Right atrium auricular region (tissue), 2 donors: ENCODE measurements around the gene PRR15L. TPM values are rescaled to one million over a fixed set of nuclear protein-coding genes. Genes with fewer than 3 reads are reported as not detected.

Experiments
- DNase-seq: peaks from one replicate; pipeline ENCODE4 v3.0.0-alpha.2; 2019; ENCODE audit warnings: low spot score
- H3K27ac ChIP-seq, 2 donors: fragments of 200-600 bp; sonication (generic); 1 replicate in 1 of 2; 2 replicates in 1 of 2; pipeline ENCODE4 v1.5.1; 2016 to 2019
- H3K27me3 ChIP-seq, 2 donors: fragments of 200-600 bp; sonication (generic); one replicate each; pipeline versions ENCODE4 v1.5.1 to v1.6.0; 2017 to 2019
- H3K36me3 ChIP-seq: fragments of 200-600 bp; sonication (generic); one replicate; pipeline ENCODE4 v1.5.1; 2016
- H3K4me1 ChIP-seq, 2 donors: fragments of 200-600 bp; sonication (generic); one replicate each; pipeline versions ENCODE4 v1.5.1 to v1.6.0; 2017 to 2019
- H3K4me3 ChIP-seq, 2 donors: fragments of 200-600 bp; sonication (generic); 1 replicate in 1 of 2; 2 replicates in 1 of 2; pipeline ENCODE4 v1.5.1; 2017 to 2019; ENCODE audit warnings: mild to moderate bottlenecking in 1 of 2, moderate library complexity in 1 of 2
- H3K9me3 ChIP-seq, 2 donors: fragments of 200-600 bp; sonication (generic); one replicate each; pipeline ENCODE4 v1.5.1; 2019
- total RNA-seq, 2 donors: library from RNA; depleted of rRNA; stranded (reverse); fragments of >200 nt; gene quantifications; one replicate each; pipeline ENCODE4 v1.1.0, GENCODE V29; 2016
- TF ChIP-seq, protein P1 (sequence below), 2 donors: fragments of 200-600 bp; sonication (generic); IDR thresholded peaks; one replicate each; pipeline ENCODE4 v1.5.1; 2019; ENCODE audit warnings: antibody characterized with exemption in 2 of 2

Gene PRR15L
- total RNA-seq, 2 donors from 2014 or later: 1.2 to 6.5 TPM

DNA sequence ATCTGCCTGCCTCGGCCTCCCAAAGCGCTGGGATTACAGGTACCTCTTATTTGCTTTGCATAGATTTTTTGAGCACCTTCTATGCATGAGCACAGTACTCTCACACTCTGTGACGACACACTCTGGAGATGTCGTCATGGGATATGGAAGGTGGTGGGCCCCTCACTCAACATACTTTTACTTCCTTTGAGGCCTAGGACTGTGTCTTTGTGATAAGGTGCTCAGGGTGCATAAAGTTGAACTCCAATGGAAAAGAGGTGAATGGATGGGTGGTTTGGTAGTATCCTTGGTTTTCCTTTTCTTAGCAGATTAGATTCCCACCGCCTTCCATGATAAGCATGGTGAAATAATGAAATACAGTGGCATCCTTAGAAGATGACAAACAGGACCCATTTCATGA lies 7.2 kb upstream of the PRR15L start:
- no peaks in the 10 kb centered on the region for H3K4me1 ChIP-seq
- H3K9me3 ChIP-seq: no peaks in the 10 kb centered on the region
- no peak overlapping the region for H3K4me3 ChIP-seq
- TF ChIP-seq, protein P1, sequence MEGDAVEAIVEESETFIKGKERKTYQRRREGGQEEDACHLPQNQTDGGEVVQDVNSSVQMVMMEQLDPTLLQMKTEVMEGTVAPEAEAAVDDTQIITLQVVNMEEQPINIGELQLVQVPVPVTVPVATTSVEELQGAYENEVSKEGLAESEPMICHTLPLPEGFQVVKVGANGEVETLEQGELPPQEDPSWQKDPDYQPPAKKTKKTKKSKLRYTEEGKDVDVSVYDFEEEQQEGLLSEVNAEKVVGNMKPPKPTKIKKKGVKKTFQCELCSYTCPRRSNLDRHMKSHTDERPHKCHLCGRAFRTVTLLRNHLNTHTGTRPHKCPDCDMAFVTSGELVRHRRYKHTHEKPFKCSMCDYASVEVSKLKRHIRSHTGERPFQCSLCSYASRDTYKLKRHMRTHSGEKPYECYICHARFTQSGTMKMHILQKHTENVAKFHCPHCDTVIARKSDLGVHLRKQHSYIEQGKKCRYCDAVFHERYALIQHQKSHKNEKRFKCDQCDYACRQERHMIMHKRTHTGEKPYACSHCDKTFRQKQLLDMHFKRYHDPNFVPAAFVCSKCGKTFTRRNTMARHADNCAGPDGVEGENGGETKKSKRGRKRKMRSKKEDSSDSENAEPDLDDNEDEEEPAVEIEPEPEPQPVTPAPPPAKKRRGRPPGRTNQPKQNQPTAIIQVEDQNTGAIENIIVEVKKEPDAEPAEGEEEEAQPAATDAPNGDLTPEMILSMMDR (IDR thresholded peaks at IDR 0.05): no peak
- no peak for DNase-seq
- no peaks in the 10 kb centered on the region for H3K36me3 ChIP-seq
- no peak overlapping the region for H3K27ac ChIP-seq
- no peaks in the 10 kb centered on the region for H3K27me3 ChIP-seq

DNA sequence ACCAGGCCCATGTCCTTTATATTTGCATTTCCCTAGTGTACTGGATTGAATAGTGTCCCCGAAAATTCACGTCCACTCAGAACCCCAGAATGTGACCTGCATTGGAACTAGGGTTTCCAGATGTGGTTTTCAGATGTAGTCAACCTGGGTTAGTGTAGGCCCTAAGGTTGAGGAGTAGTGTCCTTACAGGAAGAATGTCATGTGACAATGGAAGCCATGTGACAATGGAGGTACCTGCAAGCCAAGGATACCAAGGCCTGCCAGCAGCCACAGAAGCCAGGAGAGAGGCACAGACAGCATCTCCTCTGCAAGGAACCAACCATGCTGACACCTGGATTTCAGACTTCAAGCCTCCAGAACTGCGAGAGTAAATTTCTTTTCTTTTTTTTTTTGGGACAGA lies 5.2 kb upstream of the PRR15L start:
- H3K27me3 ChIP-seq: no peaks in the 10 kb centered on the region
- H3K9me3 ChIP-seq: no peaks in the 10 kb centered on the region
- DNase-seq: no peak
- H3K36me3 ChIP-seq: no peaks in the 10 kb centered on the region
- no peaks in the 10 kb centered on the region for H3K4me1 ChIP-seq
- no peak overlapping the region for H3K27ac ChIP-seq
- H3K4me3 ChIP-seq: no peak overlapping the region
- TF ChIP-seq, protein P1 (IDR thresholded peaks at IDR 0.05): no peak

DNA sequence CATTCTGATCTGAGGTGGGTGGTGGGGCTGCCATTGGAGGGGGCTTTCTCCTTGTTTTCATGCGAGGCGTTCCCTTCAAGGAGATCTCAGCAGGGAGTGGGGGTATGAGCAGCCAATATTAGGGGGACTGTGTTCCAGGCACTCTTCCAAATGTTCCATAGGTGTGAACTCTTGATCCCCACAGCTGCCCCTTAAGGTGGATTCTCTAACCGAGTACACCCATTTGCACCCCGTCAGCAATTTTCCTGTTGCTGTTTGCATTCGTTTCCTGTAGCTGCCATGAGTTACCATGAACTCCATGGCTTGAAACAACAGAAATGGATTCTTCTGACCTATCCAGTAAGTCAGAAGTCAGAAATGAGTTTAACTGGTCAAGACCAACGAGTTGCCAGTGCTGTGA lies 3.7 kb upstream of the PRR15L start:
- no peaks in the 10 kb centered on the region for H3K36me3 ChIP-seq
- TF ChIP-seq, protein P1 (IDR thresholded peaks at IDR 0.05): no peak
- H3K27ac ChIP-seq: no peak overlapping the region
- no peaks in the 10 kb centered on the region for H3K4me1 ChIP-seq
- no peak for DNase-seq
- no peaks in the 10 kb centered on the region for H3K9me3 ChIP-seq
- no peaks in the 10 kb centered on the region for H3K27me3 ChIP-seq
- H3K4me3 ChIP-seq: no peak overlapping the region

DNA sequence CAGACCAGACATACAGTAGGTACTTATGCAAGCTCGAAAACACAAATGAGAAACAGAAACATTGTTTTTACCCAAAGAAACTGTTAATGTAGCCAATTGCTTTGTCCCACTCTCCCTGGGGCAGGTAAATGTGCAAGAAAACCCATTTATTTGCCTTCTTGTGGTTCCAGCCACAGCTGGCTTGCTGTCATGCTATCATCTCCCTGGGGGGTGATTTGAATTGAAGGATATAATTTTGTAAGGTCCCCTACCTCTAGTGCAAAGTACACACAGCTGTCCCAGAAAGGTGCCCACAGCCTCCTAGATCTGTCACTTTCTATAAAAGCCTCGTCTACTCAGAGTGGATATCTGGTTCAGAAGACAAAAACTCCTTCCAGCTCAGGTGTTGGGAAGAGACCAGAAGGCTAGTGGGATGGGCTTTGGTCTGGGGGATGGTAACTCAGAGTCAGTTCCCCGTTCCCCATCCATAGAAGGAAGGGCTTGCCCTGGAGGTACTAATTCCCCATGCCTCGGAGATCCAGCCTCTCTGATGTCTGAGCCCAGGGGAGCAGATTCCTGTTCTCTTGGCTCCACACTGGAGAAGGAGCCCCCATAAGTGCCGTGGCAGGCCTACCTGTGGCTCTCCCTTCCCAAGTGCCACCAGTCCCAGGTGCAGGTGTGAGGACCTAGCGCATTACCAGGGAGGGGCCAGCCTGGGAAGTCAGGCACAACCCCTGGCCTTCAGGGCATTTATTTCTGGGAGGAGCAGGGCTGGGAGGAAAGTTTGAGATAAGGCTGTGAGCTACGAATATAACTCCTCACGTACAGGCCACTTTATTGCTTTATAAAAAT lies 2.4 kb upstream of the PRR15L start:
- no peak overlapping the region for H3K4me3 ChIP-seq
- no peaks in the 10 kb centered on the region for H3K4me1 ChIP-seq
- no peaks in the 10 kb centered on the region for H3K27me3 ChIP-seq
- no peaks in the 10 kb centered on the region for H3K36me3 ChIP-seq
- no peak for DNase-seq
- TF ChIP-seq, protein P1 (IDR thresholded peaks at IDR 0.05): no peak
- no peak overlapping the region for H3K27ac ChIP-seq
- H3K9me3 ChIP-seq: no peaks in the 10 kb centered on the region

DNA sequence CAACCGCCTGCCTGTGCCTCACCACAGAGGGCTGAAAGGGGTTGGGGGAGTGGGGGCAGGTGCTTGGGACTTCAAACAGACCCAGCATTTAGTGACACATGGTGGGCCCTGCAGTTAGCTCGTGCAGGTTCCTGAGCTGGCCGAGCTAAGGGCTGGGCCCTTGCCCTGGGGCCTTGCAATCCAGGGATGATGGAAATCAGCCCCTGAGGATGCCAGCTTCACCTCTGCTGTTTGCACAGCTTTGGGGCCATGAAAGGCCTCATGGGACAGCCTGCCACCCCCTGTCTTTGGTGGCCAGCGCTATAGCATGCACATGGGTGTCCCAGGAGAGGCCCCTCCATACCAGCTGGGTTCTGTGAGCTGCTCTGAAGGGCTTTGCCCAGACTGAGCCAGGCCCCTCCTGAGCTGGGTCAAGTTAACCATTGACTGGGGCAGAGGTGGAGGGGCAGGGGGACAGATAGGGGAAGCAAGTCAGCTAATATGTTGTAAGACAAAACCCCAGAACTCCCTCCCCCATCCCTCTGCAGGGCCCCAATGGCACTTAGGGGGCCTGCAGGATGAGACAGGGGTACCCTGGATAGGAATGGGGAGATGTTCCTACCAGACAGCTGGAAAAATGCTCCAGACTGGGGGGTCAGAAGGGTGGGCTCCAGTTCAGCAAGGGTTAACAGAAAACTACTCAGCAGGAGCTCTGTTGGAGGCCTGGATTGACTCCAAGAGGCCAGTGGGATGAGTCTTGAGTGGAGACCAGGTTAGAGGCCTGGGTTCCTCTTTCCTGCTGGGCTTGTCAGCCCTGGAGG lies 692 bp downstream of the PRR15L start:
- H3K4me1 ChIP-seq: no peaks in the 10 kb centered on the region
- H3K27ac ChIP-seq: no peak overlapping the region
- no peak overlapping the region for H3K4me3 ChIP-seq
- H3K9me3 ChIP-seq: no peaks in the 10 kb centered on the region
- no peak for DNase-seq
- no peaks in the 10 kb centered on the region for H3K36me3 ChIP-seq
- H3K27me3 ChIP-seq: no peaks in the 10 kb centered on the region
- TF ChIP-seq, protein P1 (IDR thresholded peaks at IDR 0.05): no peak
